GM19324 (cell line): Measurements from ENCODE around the gene SECISBP2.
"Not testable (repeated sequence)": the region's sequence is repeated elsewhere in the genome, so short reads cannot be mapped to it uniquely, and the experiment has no call there.

Experiments
- ATAC-seq: cut with Tn5 transposase; IDR thresholded peaks from one replicate; pipeline ENCODE4 v1.9.1; 2021; ENCODE audit warnings: mild to moderate bottlenecking, moderate library complexity; ENCODE audit not compliant: unreplicated experiment, low FRiP score

SECISBP2 gene

GRCh38 chr9:89363921-89364665 lies 45.8 kb downstream of the SECISBP2 start:
- ATAC-seq = no peak

- no peak for ATAC-seq
These were observed 46.6 kb downstream of the SECISBP2 start for GRCh38 chr9:89364666-89365531.

- ATAC-seq = no peak
These were observed 47.2 kb downstream of the SECISBP2 start for GRCh38 chr9:89365532-89365912.

GRCh38 chr9:89366711-89367110 lies 48.4 kb downstream of the SECISBP2 start:
- no peak for ATAC-seq

- no peak for ATAC-seq
These were observed 49.0 kb downstream of the SECISBP2 start for GRCh38 chr9:89367281-89367680.

GRCh38 chr9:89367726-89368437 lies 49.6 kb downstream of the SECISBP2 start:
- no peak for ATAC-seq

GRCh38 chr9:89368550-89368949 lies 50.2 kb downstream of the SECISBP2 start:
- no peak for ATAC-seq

- no peak for ATAC-seq
These were observed 50.7 kb downstream of the SECISBP2 start for GRCh38 chr9:89368978-89369377.

GRCh38 chr9:89370593-89370992 lies 52.3 kb downstream of the SECISBP2 start:
- no peak for ATAC-seq

GRCh38 chr9:89371791-89372190 lies 53.5 kb downstream of the SECISBP2 start:
- ATAC-seq = not testable (repeated sequence)

GRCh38 chr9:89372230-89372816 lies 54.0 kb downstream of the SECISBP2 start:
- ATAC-seq = no peak

GRCh38 chr9:89372979-89373378 lies 54.7 kb downstream of the SECISBP2 start:
- no peak for ATAC-seq

- no peak for ATAC-seq
These were observed 55.9 kb downstream of the SECISBP2 start for GRCh38 chr9:89374176-89374575.

- no peak for ATAC-seq
These were observed 57.0 kb downstream of the SECISBP2 start for GRCh38 chr9:89375191-89375760.

GRCh38 chr9:89376286-89376685 lies 58.0 kb downstream of the SECISBP2 start:
- no peak for ATAC-seq

- no peak for ATAC-seq
These were observed 58.5 kb downstream of the SECISBP2 start for GRCh38 chr9:89376741-89377351.

GRCh38 chr9:89377411-89377810 lies 59.1 kb downstream of the SECISBP2 start:
- no peak for ATAC-seq

- no peak for ATAC-seq
These were observed 60.2 kb downstream of the SECISBP2 start for GRCh38 chr9:89378541-89378940.

GRCh38 chr9:89379031-89379430 lies 60.7 kb downstream of the SECISBP2 start:
- no peak for ATAC-seq

- no peak for ATAC-seq
These were observed 61.3 kb downstream of the SECISBP2 start for GRCh38 chr9:89379508-89380115.
